AG04449 (cell line): ENCODE data around the gene BAIAP2.
"Not testable (repeated sequence)": the region's sequence is repeated elsewhere in the genome, so short reads cannot be mapped to it uniquely, and the experiment has no call there.

Experiments used
- CTCF ChIA-PET: fragments of 350-600 bp; formaldehyde crosslinking; extraction: SDS; loops from one replicate; lab custom pipeline; 2021; ENCODE audit warnings: antibody characterized with exemption; lab: Yijun Ruan, JAX
- POLR2A ChIA-PET: fragments of 400-600, 350-600 bp; formaldehyde crosslinking; extraction: SDS; loops from one replicate; lab custom pipeline; 2020; ENCODE audit warnings: antibody characterized with exemption, inconsistent platforms; lab: Yijun Ruan, JAX
- DNase-seq: peaks from one replicate; pipeline ENCODE4 v3.0.0-alpha.2; 2010; ENCODE audit warnings: low read depth, low spot score
- H3K4me3 ChIP-seq: 2 replicates; pipeline ENCODE4 v1.5.1; 2011; ENCODE audit warnings: low read depth, mild to moderate bottlenecking, control low read depth, low read length
- CTCF ChIP-seq: IDR thresholded peaks from one replicate; pipeline ENCODE4 v1.5.1; 2011; ENCODE audit warnings: mild to moderate bottlenecking, moderate library complexity, low read length, control low read depth, inconsistent platforms; ENCODE audit not compliant: insufficient read depth; ENCODE audit errors: missing control alignments

Gene BAIAP2

GRCh38 chr17:81151278-81151677, 116.3 kb downstream of the BAIAP2 start:
- CTCF ChIA-PET = interaction anchor here (2.0 kb wide), 1 partner anchor 10 kb away, joined by 7 read pairs; no protein-coding TSS in a partner anchor
- POLR2A ChIA-PET = no interaction called here
- no peak overlapping the region for H3K4me3 ChIP-seq
- no peak for DNase-seq
- TF ChIP-seq CTCF = no peak

DNA sequence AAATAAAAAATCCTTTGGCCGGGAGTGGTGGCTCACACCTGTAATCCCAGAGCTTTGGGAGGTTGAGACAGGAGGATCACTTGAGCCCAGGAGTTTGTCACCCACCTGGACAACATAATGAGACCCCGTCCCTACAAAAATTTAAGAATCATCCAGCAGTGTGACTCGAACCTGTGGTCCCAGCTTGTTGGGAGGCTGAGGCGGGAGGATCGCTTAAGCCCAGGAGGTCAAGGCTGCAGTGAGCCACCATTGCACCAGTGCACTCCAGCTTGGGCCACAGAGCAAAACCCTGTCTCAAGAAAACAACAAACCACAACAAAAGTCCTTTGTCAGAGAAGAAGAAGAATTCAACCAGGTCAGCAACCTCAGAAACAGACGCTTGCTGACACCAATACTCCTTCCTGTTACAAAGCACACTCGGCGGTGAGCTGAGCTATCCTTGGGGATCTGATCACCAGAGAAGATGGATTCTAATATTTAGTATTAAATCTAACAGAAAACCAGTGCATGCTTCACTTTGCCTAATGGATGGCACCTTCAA, 117.4 kb downstream of the BAIAP2 start:
- DNase-seq = no peak
- ChIA-PET POLR2A (no interaction called here), CTCF (interaction anchor here (1.5 to 3.0 kb wide), 2 partner anchors 9 to 12 kb away, joined by 5 to 25 read pairs; no protein-coding TSS in a partner anchor)
- H3K4me3 ChIP-seq = no peak overlapping the region
- no peak for TF ChIP-seq CTCF

DNA sequence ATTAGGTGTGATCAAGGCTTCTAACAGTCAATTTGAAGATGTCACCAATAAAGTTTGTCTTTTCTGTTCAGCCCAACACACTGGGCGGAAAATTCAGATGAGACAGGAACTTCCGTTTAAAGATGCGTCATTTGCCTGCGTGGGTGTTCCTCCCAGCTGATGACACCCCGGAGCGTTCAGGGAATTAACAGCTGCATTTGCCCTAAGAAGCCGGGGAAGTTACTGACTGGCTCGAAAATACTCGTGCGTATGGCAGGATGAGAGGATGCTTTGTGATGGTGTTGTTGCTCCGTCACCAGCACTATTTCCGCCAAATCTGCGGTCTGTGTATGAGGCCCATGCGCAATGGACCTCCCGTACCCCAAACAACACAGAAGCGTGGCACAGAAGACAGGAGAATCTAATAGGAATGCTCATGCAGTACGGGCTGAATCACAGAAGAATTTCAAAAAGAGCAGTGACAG, 118.4 kb downstream of the BAIAP2 start:
- DNase-seq = no peak
- no peak overlapping the region for H3K4me3 ChIP-seq
- ChIA-PET CTCF (interaction anchor here (1.5 to 3.0 kb wide), 2 partner anchors 10 to 13 kb away, joined by 5 to 25 read pairs; no protein-coding TSS in a partner anchor), POLR2A (no interaction called here)
- no peak for TF ChIP-seq CTCF

DNA sequence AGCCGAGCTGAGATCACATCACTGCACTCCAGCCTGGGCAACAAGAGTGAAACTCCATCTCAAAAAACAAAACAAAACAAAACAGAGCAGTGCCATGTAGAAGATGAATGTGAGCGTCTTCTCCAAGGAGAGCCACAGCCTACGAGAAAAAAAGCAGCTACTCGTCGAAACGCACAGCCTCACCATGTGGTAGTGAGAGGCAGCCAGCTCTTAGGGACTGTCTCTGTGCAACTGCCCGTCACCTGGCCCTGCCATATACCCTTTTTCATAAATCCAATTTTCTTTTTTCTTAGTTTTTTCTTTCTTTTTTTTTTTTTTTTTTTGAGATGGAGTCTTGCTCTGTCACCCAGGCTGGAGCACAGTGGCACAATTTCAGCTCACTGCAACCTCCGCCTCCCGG, 119.1 kb downstream of the BAIAP2 start:
- DNase-seq, H3K4me3 ChIP-seq, POLR2A ChIA-PET: not testable (repeated sequence)
- CTCF ChIA-PET = interaction anchor here (3.0 kb wide), 1 partner anchor 11 kb away, joined by 25 read pairs; no protein-coding TSS in a partner anchor

DNA sequence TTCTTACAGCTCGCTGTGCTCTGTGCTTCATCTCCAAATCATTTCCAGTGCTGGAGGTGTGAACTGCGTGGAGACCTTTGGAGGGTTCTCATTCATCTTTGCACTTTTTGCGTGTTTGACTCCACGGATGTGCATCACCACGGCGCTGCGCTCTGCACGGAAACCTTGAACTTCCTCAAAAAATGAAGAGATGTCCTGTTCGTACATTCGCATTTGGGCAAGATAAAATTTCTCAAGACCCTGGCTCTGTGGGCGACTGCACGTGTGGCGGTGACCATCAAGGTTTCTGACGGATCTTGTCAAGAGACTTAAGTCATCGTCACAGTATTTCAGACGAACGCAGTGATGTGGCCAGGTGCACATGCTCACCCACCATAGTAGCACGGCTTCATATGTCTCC, 120.0 kb downstream of the BAIAP2 start:
- ChIA-PET POLR2A (no interaction called here), CTCF (no interaction called here)
- TF ChIP-seq CTCF = no peak
- H3K4me3 ChIP-seq = no peak overlapping the region
- DNase-seq = no peak

DNA sequence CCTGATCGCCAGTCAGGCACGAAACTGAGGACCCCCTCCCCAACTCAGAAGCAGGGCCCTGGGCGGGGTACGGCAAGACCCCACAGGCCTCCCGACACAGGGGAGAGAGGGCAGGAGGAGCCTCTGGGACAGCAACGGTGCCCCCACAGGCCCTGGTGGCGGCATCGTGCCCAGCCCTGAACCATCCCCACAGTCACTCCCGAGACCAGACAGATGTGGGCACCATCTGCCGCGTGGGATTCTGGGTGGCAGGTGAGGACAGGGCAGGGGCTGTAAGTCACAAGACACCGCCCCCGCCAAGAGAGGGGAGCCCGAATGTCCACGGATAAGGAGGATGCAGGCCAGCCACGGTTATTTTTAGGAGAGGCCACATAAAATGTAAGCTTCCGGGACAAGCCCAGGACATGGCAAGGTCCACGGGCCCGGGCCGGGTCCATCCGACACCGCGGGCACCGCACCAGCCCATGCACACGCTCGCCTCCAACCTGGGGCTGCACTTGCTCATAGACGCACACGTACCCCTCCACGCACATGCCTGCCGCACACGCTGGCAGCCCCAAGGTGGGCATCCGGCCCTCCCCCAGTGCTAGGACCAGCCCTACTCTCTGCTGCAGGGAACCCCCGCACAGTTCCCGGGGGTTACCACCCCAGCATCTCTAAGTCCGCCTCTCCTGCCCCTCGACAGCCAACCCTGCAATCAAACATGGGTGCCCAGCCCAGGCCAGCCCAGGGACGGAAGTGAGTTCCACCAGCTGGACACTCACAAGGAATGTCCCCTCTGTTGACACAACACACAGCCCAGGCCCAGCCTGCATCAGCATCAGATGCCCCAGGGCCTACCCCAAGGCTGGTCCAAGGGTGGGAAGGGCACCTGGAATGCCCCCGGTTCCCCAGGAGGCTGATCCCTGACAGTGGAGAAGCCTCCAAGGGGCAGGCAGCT, 122.2 kb downstream of the BAIAP2 start:
- CTCF ChIA-PET = no interaction called here
- no peak for TF ChIP-seq CTCF

More for the DNA sequence above, 122.2 kb downstream of the BAIAP2 start:
- DNase-seq = no peak
- POLR2A ChIA-PET = no interaction called here
- no peak overlapping the region for H3K4me3 ChIP-seq
